ENCODE results near the gene VMAC.

VMAC gene

DNA sequence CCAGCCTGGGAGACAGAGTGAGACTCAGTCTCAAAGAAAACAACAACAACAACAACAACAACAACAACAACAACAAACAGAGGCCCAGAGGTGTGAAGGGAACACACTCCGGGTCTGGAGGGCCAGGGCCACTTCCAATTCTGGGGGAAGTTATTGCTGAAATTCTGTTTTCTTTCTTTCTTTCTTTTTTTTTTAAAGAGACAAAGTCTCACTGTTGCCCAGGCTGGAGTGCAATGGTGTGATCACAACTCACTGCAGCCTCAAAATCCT lies 5.9 kb downstream of the VMAC start:
- H3K4me3 ChIP-seq (ENCODE audit: control insufficient read depth, low read depth, low read length) = no peak overlapping the region
- TF ChIP-seq CTCF (conservative IDR thresholded peaks at IDR 0.05; ENCODE audit: control insufficient read depth, insufficient read depth, low read depth, low read length) = no peak
- DNase-seq (ENCODE audit: low read depth) = no peak

DNA sequence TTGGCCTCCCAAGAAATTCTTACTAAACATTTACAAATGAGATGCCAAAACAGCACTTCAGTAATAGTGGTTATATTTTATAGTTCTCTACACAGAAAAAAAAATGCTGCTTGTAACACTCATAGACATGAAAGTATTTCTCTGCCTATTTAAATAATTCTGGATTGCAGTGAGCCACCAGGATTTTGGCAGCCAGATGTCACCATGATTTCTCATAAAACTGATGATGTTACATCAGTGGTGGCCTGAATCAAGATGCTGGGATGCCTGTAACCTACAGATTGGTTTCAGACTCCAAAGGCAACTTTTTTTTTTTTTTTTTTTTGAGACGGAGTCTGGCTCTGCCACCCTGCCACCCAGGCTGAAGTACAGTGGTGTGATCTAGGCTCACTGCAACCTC lies 6.7 kb downstream of the VMAC start:
- no peak for DNase-seq (ENCODE audit: low read depth)
- TF ChIP-seq CTCF (conservative IDR thresholded peaks at IDR 0.05; ENCODE audit: control insufficient read depth, insufficient read depth, low read depth, low read length) = no peak
- H3K4me3 ChIP-seq (ENCODE audit: control insufficient read depth, low read depth, low read length) = no peak overlapping the region

GRCh38 chr19:5913739-5914357 lies 9.2 kb downstream of the VMAC start, which contains the start of gene CAPS:
TSS of gene CAPS (plus strand) at chr19:5914254. CDS start at chr19:5914407, 153 bp downstream.
- TF ChIP-seq CTCF (conservative IDR thresholded peaks at IDR 0.05; ENCODE audit: control insufficient read depth, insufficient read depth, low read depth, low read length) = no peak
- H3K4me3 ChIP-seq (ENCODE audit: control insufficient read depth, low read depth, low read length) = no peak within 1 kb of the TSS
- peak; percentile 55 for DNase-seq (ENCODE audit: low read depth)

- no peak overlapping the region for H3K4me3 ChIP-seq (ENCODE audit: control insufficient read depth, low read depth, low read length)
- TF ChIP-seq CTCF (conservative IDR thresholded peaks at IDR 0.05; ENCODE audit: control insufficient read depth, insufficient read depth, low read depth, low read length) = no peak
- DNase-seq (ENCODE audit: low read depth) = no peak
These were observed 9.7 kb downstream of the VMAC start for GRCh38 chr19:5914358-5914774.

GRCh38 chr19:5914946-5915781 lies 10.5 kb downstream of the VMAC start:
- H3K4me3 ChIP-seq (ENCODE audit: control insufficient read depth, low read depth, low read length) = no peak overlapping the region
- no peak for DNase-seq (ENCODE audit: low read depth)
- TF ChIP-seq CTCF (conservative IDR thresholded peaks at IDR 0.05; ENCODE audit: control insufficient read depth, insufficient read depth, low read depth, low read length) = no peak

DNA sequence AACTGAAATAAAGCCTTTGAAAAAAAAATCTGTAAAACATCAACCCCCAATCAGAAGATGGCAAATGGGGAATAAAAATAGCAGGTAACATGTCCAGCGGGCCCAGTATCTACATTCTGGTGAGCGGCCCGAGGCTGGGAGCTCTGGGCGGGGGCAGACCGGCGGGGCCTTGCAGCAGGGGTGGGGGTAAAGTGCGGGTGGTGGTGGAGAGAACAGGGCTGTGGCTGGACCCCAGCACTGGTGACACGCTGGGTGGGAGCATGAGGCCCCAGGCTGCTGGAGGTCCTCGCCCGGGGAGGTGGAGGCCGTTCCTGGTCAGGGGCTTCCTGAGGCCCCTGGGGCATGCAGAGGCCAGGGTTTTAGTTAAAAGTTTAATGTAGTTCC lies 11.1 kb downstream of the VMAC start:
- no peak for DNase-seq (ENCODE audit: low read depth)
- TF ChIP-seq CTCF (conservative IDR thresholded peaks at IDR 0.05; ENCODE audit: control insufficient read depth, insufficient read depth, low read depth, low read length) = no peak
- no peak overlapping the region for H3K4me3 ChIP-seq (ENCODE audit: control insufficient read depth, low read depth, low read length)
